Frontal cortex (tissue), 4 donors: ENCODE data around the gene SIRPB1. TPM values are rescaled to one million over a fixed set of nuclear protein-coding genes. Genes with fewer than 3 reads are reported as not detected.
"Not testable (repeated sequence)": the region's sequence is repeated elsewhere in the genome, so short reads cannot be mapped to it uniquely, and the experiment has no call there.

ENCODE experiments used
- DNase-seq, 2 donors: peaks; one replicate each; pipeline ENCODE4 v3.0.0; 2012; ENCODE audit warnings: low spot score in 2 of 2
- FAIRE-seq: peaks from 2 replicates; lab custom pipeline; 2012; peaks lifted over from hg19 to GRCh38; lab: Jason Lieb, UNC
- small RNA-seq: library from RNA; depleted of rRNA; stranded (forward); fragments of <200 nt; gene quantifications from one replicate; pipeline ENCODE3, GENCODE V24; 2014
- total RNA-seq: library from RNA; depleted of rRNA; stranded (reverse); fragments of >200 nt; gene quantifications from one replicate; pipeline ENCODE4 v1.2.3, GENCODE V29; 2014
- donor health status: control.
- donor health status: control.
- donor health status: control.

The SIRPB1 gene
- total RNA-seq, 1 donor from 2014 or later = 0.41 TPM

DNA sequence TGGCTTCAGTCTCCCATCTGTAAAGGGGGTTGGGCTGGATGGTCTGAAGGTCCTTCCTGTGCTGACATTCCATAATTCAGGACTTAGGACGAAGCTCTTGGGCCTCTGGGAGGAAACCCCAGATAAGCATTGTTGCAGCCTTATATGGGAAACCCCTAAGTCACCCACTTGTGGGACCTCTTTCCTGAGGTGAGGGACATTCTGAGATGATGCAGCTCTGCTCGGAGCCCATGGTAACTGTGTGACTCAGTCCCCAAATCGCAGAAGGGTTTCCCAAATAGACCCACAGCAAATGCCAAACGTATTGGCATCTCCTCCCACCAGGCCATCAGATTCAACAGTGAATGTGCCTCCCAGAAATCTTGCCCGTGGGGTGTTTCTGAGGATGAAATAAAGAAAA is 9.4 kb downstream of the SIRPB1 start:
- not testable (repeated sequence) for DNase-seq, FAIRE-seq

GRCh38 chr20:1608678-1609347 is 11.0 kb downstream of the SIRPB1 start:
- DNase-seq, FAIRE-seq: not testable (repeated sequence)

GRCh38 chr20:1600736-1601135 is 19.1 kb downstream of the SIRPB1 start:
- no peak for FAIRE-seq
- no peak for DNase-seq

- FAIRE-seq (no peak), DNase-seq (no peak)
Observed at GRCh38 chr20:1595333-1595732, 24.5 kb downstream of the SIRPB1 start.

DNA sequence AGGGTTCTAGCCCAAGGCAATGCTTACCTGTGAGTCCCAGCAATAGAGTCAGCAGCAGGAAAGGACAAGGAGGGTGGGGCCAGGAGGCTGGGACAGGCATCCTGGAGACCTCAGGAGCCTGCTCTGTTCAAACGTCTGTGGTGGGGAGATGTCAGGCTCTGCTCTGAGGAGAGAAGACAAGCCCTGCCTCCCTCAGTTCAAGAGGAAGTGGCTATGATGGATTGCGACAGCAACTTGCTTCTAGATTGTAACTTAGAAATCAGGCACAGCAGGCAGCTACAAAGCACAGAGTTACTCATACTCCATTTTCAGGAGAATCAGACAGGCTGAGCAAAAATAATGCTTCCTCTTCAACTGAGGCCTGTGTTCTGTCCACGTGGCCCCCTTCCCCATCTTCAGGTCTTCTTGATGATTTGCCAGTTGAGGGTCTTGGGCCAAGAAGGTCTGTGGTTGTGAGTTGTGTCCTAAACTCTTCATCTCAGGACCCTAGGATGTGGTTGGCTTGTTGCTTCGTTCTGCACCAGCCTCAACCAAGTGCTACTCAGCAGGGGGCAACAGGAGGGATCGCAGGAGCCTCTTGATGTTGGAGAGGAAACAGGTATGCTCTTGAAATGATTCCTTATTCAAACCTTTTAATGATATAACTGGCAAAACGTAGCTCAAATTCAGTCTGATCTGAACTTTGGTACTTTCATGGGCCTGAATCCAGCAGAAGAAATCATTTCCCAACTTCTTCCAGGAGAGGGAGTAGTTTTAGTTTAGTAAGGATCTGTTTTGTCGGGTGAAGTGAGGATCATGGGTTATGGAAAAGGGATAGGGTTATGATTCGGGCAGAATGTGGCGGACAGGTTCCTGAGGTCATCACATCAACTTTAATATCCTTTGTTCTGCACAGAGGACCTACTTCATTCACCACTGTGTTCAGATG is 31.0 kb downstream of the SIRPB1 start:
- DNase-seq (no peak), FAIRE-seq (no peak)

- DNase-seq (no peak), FAIRE-seq (no peak)
Observed at GRCh38 chr20:1587781-1588532, 31.9 kb downstream of the SIRPB1 start.

DNA sequence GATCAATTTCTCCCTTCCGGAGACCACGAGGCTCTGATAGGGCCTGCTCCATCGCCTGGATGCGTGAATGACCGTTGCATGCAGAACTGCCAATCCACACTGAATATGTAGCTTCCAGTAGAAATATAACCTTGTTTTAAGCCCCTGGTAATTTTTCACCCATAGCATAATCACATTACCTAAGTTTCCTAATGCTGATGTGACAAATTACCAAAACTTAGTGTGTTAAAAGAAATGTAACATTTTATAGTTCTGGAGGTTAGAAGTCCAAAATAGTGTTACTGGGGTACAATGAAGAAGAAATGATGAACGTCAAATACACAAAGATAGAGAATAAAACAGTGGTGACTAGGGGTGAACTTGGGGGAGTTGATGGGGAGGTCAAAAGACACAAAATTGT is 40.3 kb downstream of the SIRPB1 start:
- FAIRE-seq (no peak), DNase-seq (no peak)

DNA sequence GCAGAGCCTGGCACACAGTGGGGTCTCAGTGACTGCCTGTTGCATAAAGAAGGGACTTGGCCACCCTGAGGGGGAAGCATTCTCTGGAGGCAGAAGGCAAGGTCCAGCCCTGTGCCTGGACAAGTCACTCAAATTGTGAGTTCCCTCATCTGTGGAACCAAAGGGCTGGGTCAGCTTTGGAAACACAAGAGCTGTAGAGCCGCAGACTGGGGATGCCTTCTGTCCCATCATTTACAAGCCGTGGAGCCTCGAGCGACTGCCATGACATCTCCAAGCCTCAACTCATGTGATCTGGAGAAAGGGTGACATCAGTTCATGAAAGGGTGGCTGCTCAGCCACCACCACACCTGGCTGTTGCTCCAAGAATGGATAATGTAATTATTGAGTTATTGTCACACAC is 41.9 kb downstream of the SIRPB1 start:
- FAIRE-seq = no peak
- no peak for DNase-seq

DNA sequence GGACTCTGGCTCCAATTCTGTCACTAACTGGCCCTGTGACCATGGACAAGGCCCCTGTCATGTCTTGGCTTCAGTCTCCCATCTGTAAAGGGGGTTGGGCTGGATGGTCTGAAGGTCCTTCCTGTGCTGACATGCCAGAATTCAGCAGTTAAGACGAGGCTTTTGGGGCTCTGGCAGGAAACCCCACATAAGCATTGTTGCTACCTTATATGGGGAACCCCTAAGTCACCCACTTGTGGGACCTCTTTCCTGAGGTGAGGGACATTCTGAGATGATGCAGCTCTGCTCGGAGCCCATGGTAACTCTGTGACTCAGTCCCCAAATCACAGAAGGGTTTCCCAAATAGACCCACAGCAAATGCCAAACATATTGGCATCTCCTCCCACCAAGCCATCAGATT is 42.5 kb downstream of the SIRPB1 start:
- not testable (repeated sequence) for DNase-seq, FAIRE-seq

DNA sequence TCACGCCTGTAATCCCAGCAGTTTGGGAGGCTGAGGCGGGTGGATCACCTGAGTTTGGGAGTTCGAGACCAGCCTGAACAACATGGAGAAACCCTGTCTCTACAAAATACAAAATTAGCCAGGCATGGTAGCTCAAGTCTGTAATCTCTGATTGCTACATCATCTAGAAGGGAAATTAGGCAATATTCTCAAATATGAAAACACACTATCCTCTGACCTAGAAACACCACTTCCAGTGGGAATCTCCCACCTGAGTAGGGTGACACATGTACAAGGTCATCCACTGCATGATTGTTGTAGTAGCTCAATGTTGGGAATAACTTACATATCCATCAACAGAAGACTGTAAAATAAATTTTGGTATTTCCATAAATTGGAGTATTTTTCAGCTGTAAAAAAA is 43.2 kb downstream of the SIRPB1 start:
- FAIRE-seq = no peak
- DNase-seq = no peak

GRCh38 chr20:1576003-1576402 is 43.8 kb downstream of the SIRPB1 start:
- not testable (repeated sequence) for DNase-seq, FAIRE-seq

- FAIRE-seq = not testable (repeated sequence)
Observed at GRCh38 chr20:1571583-1571982, 48.2 kb downstream of the SIRPB1 start.

More at GRCh38 chr20:1571583-1571982, 48.2 kb downstream of the SIRPB1 start:
- DNase-seq = not testable (repeated sequence)

Small RNA genes lying within 50 kb of the gene (small RNA-seq; reads per million reads assigned to genes)
- gene RN7SL561P = not detected

Other genes starting within 250 kb of the SIRPB1 start
- gene FKBP1A, start 227.0 kb downstream of the SIRPB1 start, total RNA-seq = 83.2 TPM
- gene NSFL1C, start 153.2 kb downstream of the SIRPB1 start, total RNA-seq = 29.3 TPM
- gene SIRPB2, start 128.6 kb downstream of the SIRPB1 start, total RNA-seq = 0.82 TPM
- not detected for gene SIRPD, start 62.3 kb downstream of the SIRPB1 start, total RNA-seq
- not detected for gene SIRPG, start 37.8 kb upstream of the SIRPB1 start, total RNA-seq